WTC11 (cell line): Measurements from ENCODE around the gene RPS6KA2. TPM values are rescaled to one million over a fixed set of nuclear protein-coding genes. Genes with fewer than 3 reads are reported as not detected.
A peak's percentile ranks its signal among the peaks of the same experiment; 100 is the strongest.

Experiments used
- ATAC-seq: fragments of 200-7000 bp; cut with Tn5 transposase; 2 replicates; pipeline ENCODE4 v1.10.0; 2021; ENCODE audit warnings: mild to moderate bottlenecking, moderate library complexity
- CTCF ChIA-PET: fragments of 300-600 bp; sonication (Branson Sonifier 250); formaldehyde crosslinking; loops from one replicate; lab custom pipeline; 2021; ENCODE audit warnings: antibody characterized with exemption; lab: Charles Lee
- POLR2A ChIA-PET: fragments of 350-600 bp; sonication (Branson Sonifier 250); formaldehyde crosslinking; loops from one replicate; lab custom pipeline; 2021; ENCODE audit warnings: antibody characterized with exemption; lab: Charles Lee
- DNase-seq: peaks from one replicate; pipeline ENCODE4 v3.0.0; 2021; ENCODE audit warnings: low spot score
- H3K27ac Mint-ChIP-seq: 2 replicates; pipeline ENCODE4 v1.8.0; 2021; ENCODE audit warnings: mixed read lengths
- H3K27me3 Mint-ChIP-seq: 2 replicates; pipeline ENCODE4 v1.8.0; 2021; ENCODE audit warnings: low read depth, mild to moderate bottlenecking, moderate library complexity, mixed read lengths
- H3K36me3 Mint-ChIP-seq: 2 replicates; pipeline ENCODE4 v1.8.0; 2021; ENCODE audit warnings: mixed read lengths
- H3K4me1 Mint-ChIP-seq: 2 replicates; pipeline ENCODE4 v1.8.0; 2022; ENCODE audit warnings: mixed read lengths
- H3K4me3 Mint-ChIP-seq: 2 replicates; pipeline ENCODE4 v1.8.0; 2021; ENCODE audit warnings: mild to moderate bottlenecking, moderate library complexity, mixed read lengths
- H3K9me3 Mint-ChIP-seq: 2 replicates; pipeline ENCODE4 v1.8.0; 2021; ENCODE audit warnings: mixed read lengths
- ARID4B ChIP-seq: sonication (generic); formaldehyde crosslinking; IDR thresholded peaks from 2 replicates; pipeline ENCODE4 v1.8.0; 2023; ENCODE audit warnings: missing genetic modification reagents, mild to moderate bottlenecking, borderline replicate concordance
- ATF6 ChIP-seq: sonication (generic); formaldehyde crosslinking; IDR thresholded peaks from 2 replicates; pipeline ENCODE4 v1.8.1; 2023; ENCODE audit warnings: mild to moderate bottlenecking, missing genetic modification reagents
- FOXJ3 ChIP-seq: sonication (generic); formaldehyde crosslinking; IDR thresholded peaks from 2 replicates; pipeline ENCODE4 v1.9.0; 2021; ENCODE audit warnings: missing genetic modification reagents, mild to moderate bottlenecking, borderline replicate concordance
- GTF2I ChIP-seq: fragments of 250-450 bp; sonication (Bioruptor Pico); conservative IDR thresholded peaks from 2 replicates; pipeline ENCODE4 v1.4.0; 2021; ENCODE audit warnings: mild to moderate bottlenecking
- HMGA2 ChIP-seq: fragments of 250-450 bp; sonication (Bioruptor Pico); IDR thresholded peaks from 2 replicates; pipeline ENCODE4 v1.4.0; 2021; ENCODE audit warnings: mild to moderate bottlenecking, moderate library complexity
- IRF1 ChIP-seq: sonication (generic); formaldehyde crosslinking; IDR thresholded peaks from 2 replicates; pipeline ENCODE4 v1.8.0; 2023; ENCODE audit warnings: missing genetic modification reagents
- MXD4 ChIP-seq: fragments of 250-450 bp; sonication (Bioruptor Pico); IDR thresholded peaks from 2 replicates; pipeline ENCODE4 v1.8.0; 2021; ENCODE audit warnings: mild to moderate bottlenecking, moderate library complexity, borderline replicate concordance
- NFATC4 ChIP-seq: fragments of 250-450 bp; sonication (Bioruptor Pico); IDR thresholded peaks from 2 replicates; pipeline ENCODE4 v1.9.0; 2021; ENCODE audit warnings: mild to moderate bottlenecking
- NR1H2 ChIP-seq: sonication (generic); formaldehyde crosslinking; IDR thresholded peaks from 2 replicates; pipeline ENCODE4 v1.9.0; 2021; ENCODE audit warnings: mild to moderate bottlenecking, moderate library complexity, missing genetic modification reagents
- RORB ChIP-seq: fragments of 250-450 bp; sonication (Bioruptor Pico); IDR thresholded peaks from 2 replicates; pipeline ENCODE4 v1.9.0; 2021; ENCODE audit warnings: mild to moderate bottlenecking
- SMAD4 ChIP-seq: sonication (generic); formaldehyde crosslinking; IDR thresholded peaks from 2 replicates; pipeline ENCODE4 v1.8.0; 2022; ENCODE audit warnings: mild to moderate bottlenecking, missing genetic modification reagents
- TEAD4 ChIP-seq: sonication (generic); formaldehyde crosslinking; IDR thresholded peaks from 2 replicates; pipeline ENCODE4 v1.8.0; 2022; ENCODE audit warnings: mild to moderate bottlenecking, missing genetic modification reagents
- ZSCAN18 ChIP-seq: fragments of 250-450 bp; sonication (Bioruptor Pico); IDR thresholded peaks from 2 replicates; pipeline ENCODE4 v2.1.2; 2022; ENCODE audit warnings: mild to moderate bottlenecking, moderate library complexity
- total RNA-seq: library from RNA; stranded (reverse); gene quantifications from 3 replicates; pipeline ENCODE4 v1.2.3, GENCODE V29; 2021
- TF ChIP-seq, protein P1 (sequence below): sonication (generic); formaldehyde crosslinking; IDR thresholded peaks from 2 replicates; pipeline ENCODE4 v1.8.0; 2022; ENCODE audit warnings: mild to moderate bottlenecking, missing genetic modification reagents
- TF ChIP-seq, protein P2 (sequence below): sonication (generic); formaldehyde crosslinking; IDR thresholded peaks from 2 replicates; pipeline ENCODE4 v1.8.1; 2023; ENCODE audit warnings: mild to moderate bottlenecking, missing genetic modification reagents, moderate library complexity
- TF ChIP-seq, protein P3 (sequence below): sonication (generic); formaldehyde crosslinking; IDR thresholded peaks from 2 replicates; pipeline ENCODE4 v1.8.1; 2022; ENCODE audit warnings: mild to moderate bottlenecking, moderate library complexity, missing genetic modification reagents
- TF ChIP-seq, protein P4 (sequence below): sonication (generic); formaldehyde crosslinking; IDR thresholded peaks from 2 replicates; pipeline ENCODE4 v1.8.1; 2022; ENCODE audit warnings: low read depth, mild to moderate bottlenecking, moderate library complexity, missing genetic modification reagents, borderline replicate concordance
- TF ChIP-seq, protein P5 (sequence below): fragments of 250-450 bp; sonication (Bioruptor Pico); IDR thresholded peaks from 2 replicates; pipeline ENCODE4 v1.9.0; 2021; ENCODE audit warnings: moderate library complexity, mild to moderate bottlenecking, inconsistent platforms, borderline replicate concordance
- TF ChIP-seq, protein P6 (sequence below): sonication (generic); formaldehyde crosslinking; conservative IDR thresholded peaks from 2 replicates; pipeline ENCODE4 v1.8.1; 2023; ENCODE audit warnings: mild to moderate bottlenecking, low read depth, missing genetic modification reagents, moderate library complexity

RPS6KA2 gene
- total RNA-seq, 1 experiment from 2014 or later, result 24.2 TPM

DNA sequence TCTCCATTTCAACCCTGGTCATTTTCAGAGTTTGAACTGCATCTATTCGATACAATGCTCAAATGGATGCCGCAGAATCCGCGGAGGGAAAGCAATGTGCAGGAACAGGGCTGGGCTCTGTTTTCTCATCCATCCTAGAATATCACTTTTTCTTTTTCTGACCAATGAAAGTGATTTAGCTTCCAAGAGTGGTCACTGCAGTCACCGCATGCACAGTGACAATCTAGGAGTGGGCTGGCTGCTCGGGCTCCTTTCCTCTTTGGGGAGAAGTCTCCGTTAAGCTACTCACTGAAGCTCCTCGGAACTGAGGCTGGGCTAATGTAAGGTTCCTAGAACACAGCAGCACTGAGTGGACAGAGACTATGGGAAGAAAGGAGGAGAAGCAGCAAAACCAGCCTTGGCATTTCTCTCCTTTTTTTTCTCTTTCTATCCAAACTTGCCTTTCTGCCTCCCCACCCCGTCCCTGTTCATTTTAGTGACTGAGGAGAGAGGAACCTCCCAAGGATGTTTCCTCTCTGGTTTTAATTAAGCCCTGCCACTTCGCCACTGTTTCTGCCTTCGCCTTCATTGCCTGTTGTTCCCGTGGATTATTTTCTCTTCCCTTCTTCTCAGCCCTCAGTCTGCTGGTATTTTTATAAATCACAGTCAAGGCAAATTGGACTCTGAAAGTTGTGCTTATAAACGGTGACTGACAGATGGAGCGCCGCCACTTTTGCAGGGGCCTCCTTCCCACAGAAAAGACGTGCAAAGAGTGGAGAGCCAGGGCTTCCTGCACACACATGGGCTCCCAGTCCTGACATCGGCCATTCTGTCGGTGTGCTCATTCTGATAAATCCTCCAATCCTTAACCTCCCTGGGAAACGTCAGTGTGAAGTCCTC is 81.7 kb downstream of the RPS6KA2 start:
- Mint-ChIP-seq H3K4me1 (peaks cover 41% of the 10 kb centered on the region), H3K4me3 (no peak overlapping the region), H3K36me3 (no peaks in the 10 kb centered on the region), H3K9me3 (no peaks in the 10 kb centered on the region), H3K27ac (peak overlapping the region; percentile 3; the same call in 1 of the 2 replicates), H3K27me3 (no peaks in the 10 kb centered on the region)
- CTCF ChIA-PET, result interaction anchor here (0.7 kb wide), 1 partner anchor 615 kb away, joined by 3 read pairs; no protein-coding TSS in a partner anchor
- TF ChIP-seq GTF2I (CRISPR knock-in tag) (no peak), ZSCAN18 (CRISPR knock-in tag) (no peak), HMGA2 (CRISPR knock-in tag) (no peak), NFATC4 (CRISPR knock-in tag) (no peak), FOXJ3 (no peak), ARID4B (CRISPR knock-in tag) (no peak), IRF1 (CRISPR knock-in tag) (no peak), RORB (CRISPR knock-in tag) (no peak), TEAD4 (CRISPR knock-in tag) (no peak), MXD4 (CRISPR knock-in tag) (no peak), NR1H2 (CRISPR knock-in tag) (no peak), SMAD4 (CRISPR knock-in tag) (no peak), ATF6 (CRISPR knock-in tag) (no peak)
- TF ChIP-seq, protein P1, sequence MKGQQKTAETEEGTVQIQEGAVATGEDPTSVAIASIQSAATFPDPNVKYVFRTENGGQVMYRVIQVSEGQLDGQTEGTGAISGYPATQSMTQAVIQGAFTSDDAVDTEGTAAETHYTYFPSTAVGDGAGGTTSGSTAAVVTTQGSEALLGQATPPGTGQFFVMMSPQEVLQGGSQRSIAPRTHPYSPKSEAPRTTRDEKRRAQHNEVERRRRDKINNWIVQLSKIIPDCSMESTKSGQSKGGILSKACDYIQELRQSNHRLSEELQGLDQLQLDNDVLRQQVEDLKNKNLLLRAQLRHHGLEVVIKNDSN, result no peak
- TF ChIP-seq, protein P2, sequence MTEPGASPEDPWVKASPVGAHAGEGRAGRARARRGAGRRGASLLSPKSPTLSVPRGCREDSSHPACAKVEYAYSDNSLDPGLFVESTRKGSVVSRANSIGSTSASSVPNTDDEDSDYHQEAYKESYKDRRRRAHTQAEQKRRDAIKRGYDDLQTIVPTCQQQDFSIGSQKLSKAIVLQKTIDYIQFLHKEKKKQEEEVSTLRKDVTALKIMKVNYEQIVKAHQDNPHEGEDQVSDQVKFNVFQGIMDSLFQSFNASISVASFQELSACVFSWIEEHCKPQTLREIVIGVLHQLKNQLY (CRISPR knock-in tag), result no peak
- TF ChIP-seq, protein P3, sequence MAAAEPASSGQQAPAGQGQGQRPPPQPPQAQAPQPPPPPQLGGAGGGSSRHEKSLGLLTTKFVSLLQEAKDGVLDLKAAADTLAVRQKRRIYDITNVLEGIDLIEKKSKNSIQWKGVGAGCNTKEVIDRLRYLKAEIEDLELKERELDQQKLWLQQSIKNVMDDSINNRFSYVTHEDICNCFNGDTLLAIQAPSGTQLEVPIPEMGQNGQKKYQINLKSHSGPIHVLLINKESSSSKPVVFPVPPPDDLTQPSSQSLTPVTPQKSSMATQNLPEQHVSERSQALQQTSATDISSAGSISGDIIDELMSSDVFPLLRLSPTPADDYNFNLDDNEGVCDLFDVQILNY, result no peak
- TF ChIP-seq, protein P4, sequence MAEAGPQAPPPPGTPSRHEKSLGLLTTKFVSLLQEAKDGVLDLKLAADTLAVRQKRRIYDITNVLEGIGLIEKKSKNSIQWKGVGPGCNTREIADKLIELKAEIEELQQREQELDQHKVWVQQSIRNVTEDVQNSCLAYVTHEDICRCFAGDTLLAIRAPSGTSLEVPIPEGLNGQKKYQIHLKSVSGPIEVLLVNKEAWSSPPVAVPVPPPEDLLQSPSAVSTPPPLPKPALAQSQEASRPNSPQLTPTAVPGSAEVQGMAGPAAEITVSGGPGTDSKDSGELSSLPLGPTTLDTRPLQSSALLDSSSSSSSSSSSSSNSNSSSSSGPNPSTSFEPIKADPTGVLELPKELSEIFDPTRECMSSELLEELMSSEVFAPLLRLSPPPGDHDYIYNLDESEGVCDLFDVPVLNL (CRISPR knock-in tag), result no peak
- TF ChIP-seq, protein P5, sequence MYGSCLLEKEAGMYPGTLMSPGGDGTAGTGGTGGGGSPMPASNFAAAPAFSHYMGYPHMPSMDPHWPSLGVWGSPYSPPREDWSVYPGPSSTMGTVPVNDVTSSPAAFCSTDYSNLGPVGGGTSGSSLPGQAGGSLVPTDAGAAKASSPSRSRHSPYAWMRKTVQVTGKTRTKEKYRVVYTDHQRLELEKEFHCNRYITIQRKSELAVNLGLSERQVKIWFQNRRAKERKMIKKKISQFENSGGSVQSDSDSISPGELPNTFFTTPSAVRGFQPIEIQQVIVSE (CRISPR knock-in tag), result no peak
- TF ChIP-seq, protein P6, sequence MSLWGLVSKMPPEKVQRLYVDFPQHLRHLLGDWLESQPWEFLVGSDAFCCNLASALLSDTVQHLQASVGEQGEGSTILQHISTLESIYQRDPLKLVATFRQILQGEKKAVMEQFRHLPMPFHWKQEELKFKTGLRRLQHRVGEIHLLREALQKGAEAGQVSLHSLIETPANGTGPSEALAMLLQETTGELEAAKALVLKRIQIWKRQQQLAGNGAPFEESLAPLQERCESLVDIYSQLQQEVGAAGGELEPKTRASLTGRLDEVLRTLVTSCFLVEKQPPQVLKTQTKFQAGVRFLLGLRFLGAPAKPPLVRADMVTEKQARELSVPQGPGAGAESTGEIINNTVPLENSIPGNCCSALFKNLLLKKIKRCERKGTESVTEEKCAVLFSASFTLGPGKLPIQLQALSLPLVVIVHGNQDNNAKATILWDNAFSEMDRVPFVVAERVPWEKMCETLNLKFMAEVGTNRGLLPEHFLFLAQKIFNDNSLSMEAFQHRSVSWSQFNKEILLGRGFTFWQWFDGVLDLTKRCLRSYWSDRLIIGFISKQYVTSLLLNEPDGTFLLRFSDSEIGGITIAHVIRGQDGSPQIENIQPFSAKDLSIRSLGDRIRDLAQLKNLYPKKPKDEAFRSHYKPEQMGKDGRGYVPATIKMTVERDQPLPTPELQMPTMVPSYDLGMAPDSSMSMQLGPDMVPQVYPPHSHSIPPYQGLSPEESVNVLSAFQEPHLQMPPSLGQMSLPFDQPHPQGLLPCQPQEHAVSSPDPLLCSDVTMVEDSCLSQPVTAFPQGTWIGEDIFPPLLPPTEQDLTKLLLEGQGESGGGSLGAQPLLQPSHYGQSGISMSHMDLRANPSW (CRISPR knock-in tag), result no peak
- DNase-seq, result no peak
- no peak for ATAC-seq
- POLR2A ChIA-PET, result no interaction called here
